KOPT-K1 (cell line): Measurements from ENCODE around the gene BAD.

ENCODE experiments used
- H3K27ac ChIP-seq: fragments of 200-600 bp; sonication (generic); 2 replicates; pipeline ENCODE4 v1.5.1; 2016; ENCODE audit warnings: antibody characterized with exemption, mild to moderate bottlenecking, low read depth, low read length; ENCODE audit not compliant: poor library complexity, severe bottlenecking
- H3K36me3 ChIP-seq: fragments of 200-600 bp; sonication (generic); 2 replicates; pipeline ENCODE4 v1.5.1; 2017; ENCODE audit warnings: antibody characterized with exemption, mild to moderate bottlenecking, low read length, moderate library complexity; ENCODE audit not compliant: insufficient read depth
- H3K9me3 ChIP-seq: fragments of 200-600 bp; sonication (generic); 2 replicates; pipeline ENCODE4 v1.5.1; 2017; ENCODE audit warnings: antibody characterized with exemption, low read length, mild to moderate bottlenecking; ENCODE audit not compliant: insufficient read depth, poor library complexity, severe bottlenecking

BAD gene

GRCh38 chr11:64291752-64292459, 7.4 kb upstream of the BAD start:
- Histone ChIP-seq H3K27ac (no peak overlapping the region), H3K36me3 (no peaks in the 10 kb centered on the region), H3K9me3 (no peaks in the 10 kb centered on the region)

DNA sequence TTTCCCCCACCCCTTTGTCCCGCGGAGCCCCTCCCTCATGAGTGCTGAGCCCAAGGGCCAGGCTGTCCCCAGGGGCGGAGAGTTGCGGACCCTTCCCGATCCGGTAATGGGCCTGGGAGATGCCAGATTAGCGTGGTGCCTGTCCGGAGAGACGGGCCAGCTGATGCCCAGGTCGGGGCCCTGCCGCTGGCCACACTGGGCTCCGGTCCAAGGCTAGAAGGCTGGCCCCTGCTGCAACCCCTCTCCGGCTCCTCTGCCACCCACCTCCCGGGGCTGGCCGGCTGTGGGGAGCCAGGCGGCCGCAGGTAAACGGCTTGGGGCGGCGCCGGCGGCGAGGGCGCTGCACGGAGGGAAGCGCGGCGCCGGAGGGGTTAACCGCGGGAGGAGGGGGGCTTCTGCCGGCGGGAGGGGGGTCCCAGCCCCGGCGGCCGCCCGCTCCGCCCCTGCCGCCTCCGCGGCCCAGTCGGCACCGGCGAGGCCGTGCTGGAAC, 6.8 kb upstream of the BAD start, which contains the start of gene KCNK4:
Gene KCNK4, plus strand, starts transcription at position 41 of the 490 bp plus-strand sequence. CDS start 1,717 bp downstream, outside the sequence.
- Histone ChIP-seq H3K9me3 (no peaks in the 10 kb centered on the region), H3K27ac (no peak within 1 kb of the TSS)

GRCh38 chr11:64290352-64291261, 6.1 kb upstream of the BAD start:
- H3K36me3 ChIP-seq = no peaks in the 10 kb centered on the region

More for the DNA sequence above, 6.8 kb upstream of the BAD start, which contains the start of gene KCNK4:
- no peaks in the 10 kb centered on the region for H3K36me3 ChIP-seq

DNA sequence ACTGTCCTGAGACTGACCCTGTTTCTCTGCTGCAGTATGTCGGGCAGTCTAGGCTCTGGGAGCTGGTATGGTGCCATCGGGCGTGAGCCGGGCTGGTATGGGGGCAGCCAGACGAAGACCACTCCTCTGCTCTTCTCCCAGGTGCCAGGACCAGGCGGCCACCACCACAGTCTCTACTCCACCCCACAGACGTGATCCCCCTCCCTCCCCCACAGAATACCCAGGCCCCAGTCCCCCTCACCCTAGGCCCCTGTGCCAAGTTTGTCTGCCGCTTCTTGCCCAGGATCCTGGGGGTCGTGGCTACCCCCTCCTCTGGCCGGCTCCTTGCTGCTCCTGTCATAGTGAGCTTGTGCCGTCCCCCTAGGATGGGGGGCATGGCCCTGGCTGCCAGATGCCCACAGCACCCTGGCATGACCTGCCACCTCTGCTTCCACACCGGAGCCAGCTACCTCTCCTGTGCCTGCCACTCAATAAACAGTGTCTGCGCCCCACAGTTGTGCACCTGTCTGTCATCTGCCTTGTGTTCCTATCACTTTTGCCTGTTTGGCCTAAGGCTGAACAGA, 4.6 kb upstream of the BAD start:
- no peak overlapping the region for H3K27ac ChIP-seq
- H3K9me3 ChIP-seq = no peaks in the 10 kb centered on the region
- no peaks in the 10 kb centered on the region for H3K36me3 ChIP-seq

More at GRCh38 chr11:64290352-64291261, 6.1 kb upstream of the BAD start:
- no peak overlapping the region for H3K27ac ChIP-seq
- H3K9me3 ChIP-seq = no peaks in the 10 kb centered on the region

- Histone ChIP-seq H3K27ac (no peak overlapping the region), H3K36me3 (no peaks in the 10 kb centered on the region), H3K9me3 (no peaks in the 10 kb centered on the region)
These were observed 3.9 kb upstream of the BAD start for GRCh38 chr11:64288353-64288750.

DNA sequence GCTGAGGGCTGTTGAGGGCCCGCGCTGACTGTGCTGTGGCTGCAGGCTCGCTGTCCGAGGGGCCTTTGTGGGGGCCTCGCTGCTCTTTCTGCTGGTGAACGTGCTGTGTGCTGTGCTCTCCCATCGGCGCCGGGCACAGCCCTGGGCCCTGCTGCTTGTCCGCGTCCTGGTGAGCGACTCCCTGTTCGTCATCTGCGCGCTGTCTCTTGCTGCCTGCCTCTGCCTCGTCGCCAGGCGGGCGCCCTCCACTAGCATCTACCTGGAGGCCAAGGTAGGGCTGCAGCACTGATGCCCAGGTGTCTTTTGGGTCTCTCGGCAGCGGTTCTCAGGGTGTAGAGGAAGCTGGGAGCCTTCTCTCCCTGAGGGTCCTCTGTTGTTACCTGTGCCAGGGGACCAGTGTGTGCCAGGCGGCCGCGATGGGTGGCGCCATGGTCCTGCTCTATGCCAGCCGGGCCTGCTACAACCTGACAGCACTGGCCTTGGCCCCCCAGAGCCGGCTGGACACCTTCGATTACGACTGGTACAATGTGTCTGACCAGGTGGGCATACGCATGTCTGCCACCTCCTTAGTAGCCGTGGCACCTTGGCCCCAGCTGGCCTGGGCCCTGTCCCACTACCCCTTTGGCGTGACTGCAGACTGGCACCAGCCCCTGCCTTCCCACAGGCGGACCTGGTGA, 3.3 kb upstream of the BAD start:
- no peaks in the 10 kb centered on the region for H3K9me3 ChIP-seq
- no peaks in the 10 kb centered on the region for H3K36me3 ChIP-seq
- H3K27ac ChIP-seq = no peak overlapping the region

GRCh38 chr11:64286801-64287159, 2.3 kb upstream of the BAD start:
- Histone ChIP-seq H3K9me3 (no peaks in the 10 kb centered on the region), H3K36me3 (peaks cover 7% of the 10 kb centered on the region; the same call in 1 of the 2 replicates), H3K27ac (no peak overlapping the region)

DNA sequence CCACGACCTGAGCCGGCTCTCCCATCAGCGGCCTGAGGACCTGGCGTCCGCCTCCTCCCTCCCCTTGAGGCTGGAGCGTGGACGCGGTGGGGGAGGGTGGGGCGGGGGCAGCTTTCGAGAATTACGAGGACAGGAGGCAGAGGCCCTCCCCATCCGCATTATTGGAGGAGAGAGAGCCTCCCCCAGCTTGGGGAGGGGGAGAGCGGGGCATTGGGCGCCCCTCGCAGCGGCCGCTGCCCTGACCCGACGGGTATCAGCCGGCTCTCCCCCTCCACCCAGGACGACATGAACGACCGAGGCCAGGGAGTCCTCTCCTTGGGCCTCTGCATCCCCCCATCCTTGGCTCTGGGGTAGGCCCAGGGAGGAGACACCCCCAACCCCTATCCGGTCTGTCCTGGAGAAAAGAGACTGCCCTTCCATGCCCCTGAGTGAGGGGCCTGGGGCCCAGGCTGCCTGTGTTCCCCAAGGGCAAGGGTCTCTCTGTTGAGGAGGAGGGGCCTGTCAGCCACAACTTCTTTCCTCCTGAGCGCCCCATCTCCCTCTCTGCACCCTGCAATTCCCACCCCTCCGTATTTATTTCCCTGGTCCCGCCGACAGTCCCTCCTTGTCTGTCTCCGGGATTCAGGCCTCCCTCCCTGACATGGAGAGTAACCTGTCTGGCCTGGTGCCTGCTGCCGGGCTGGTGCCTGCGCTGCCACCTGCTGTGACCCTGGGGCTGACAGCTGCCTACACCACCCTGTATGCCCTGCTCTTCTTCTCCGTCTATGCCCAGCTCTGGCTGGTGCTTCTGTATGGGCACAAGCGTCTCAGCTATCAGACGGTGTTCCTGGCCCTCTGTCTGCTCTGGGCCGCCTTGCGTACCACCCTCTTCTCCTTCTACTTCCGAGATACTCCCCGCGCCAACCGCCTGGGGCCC, 1.7 kb upstream of the BAD start:
- Histone ChIP-seq H3K36me3 (peaks cover 14% of the 10 kb centered on the region; the same call in 1 of the 2 replicates), H3K27ac (peak overlapping the region; percentile 90), H3K9me3 (no peaks in the 10 kb centered on the region)

DNA sequence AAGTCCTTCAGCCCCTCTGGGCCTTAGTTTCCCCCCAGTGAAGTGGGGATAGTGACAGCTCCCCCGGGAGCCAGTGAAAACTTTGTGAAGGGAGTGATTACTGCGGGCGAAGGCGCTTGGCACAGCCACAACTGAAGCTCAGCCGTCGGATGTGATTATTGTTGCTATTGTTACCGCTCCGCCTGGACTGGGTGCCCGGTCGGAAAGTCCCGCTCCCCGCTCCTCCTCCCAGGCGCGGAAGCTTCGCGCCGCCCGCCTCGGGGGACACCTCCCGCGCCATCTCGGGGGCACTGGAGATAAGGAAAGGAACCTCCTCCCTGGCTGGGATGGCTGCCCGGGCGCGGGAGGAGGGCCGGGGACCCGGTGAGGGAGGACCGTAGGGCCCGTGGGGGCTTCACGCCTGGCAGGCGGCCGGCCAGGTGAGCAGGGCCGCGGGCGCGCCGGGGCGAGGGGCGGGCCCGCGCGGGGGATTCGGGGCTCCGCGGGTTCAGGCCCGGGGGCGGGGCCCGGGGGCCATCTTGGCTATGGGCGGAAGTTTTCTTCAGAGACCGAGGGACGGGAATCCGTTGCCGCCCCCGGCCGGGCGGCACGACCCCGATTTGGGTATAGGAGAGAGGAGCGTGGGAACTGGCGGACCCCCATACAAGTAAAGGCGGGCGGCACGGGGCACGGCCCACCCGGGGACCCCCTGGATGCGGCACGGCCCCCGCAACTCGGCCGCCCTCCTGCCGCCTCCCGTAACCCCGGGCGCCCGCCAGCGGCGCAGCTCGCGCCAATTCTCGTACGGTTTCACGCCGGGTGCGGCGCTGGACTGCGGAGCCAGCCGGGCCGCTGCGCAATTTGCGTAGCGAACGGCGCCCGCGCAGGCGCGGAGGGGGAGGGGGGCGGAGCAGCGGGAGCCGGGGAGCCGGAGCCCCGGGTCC, 758 bp upstream of the BAD start, which contains the start of gene GPR137:
Gene GPR137, plus strand, starts transcription at position 887 of the 923 bp plus-strand sequence. CDS start 677 bp downstream, outside the sequence.
- peak within 1 kb of the TSS; percentile 90 for H3K27ac ChIP-seq
- H3K9me3 ChIP-seq = no peaks in the 10 kb centered on the region
- H3K36me3 ChIP-seq = peaks cover 15% of the 10 kb centered on the region; the same call in 1 of the 2 replicates

GRCh38 chr11:64283092-64283491, 1.4 kb downstream of the BAD start:
- H3K27ac ChIP-seq = no peak overlapping the region
- no peaks in the 10 kb centered on the region for H3K9me3 ChIP-seq
- peaks cover 25% of the 10 kb centered on the region; the same call in 1 of the 2 replicates for H3K36me3 ChIP-seq

DNA sequence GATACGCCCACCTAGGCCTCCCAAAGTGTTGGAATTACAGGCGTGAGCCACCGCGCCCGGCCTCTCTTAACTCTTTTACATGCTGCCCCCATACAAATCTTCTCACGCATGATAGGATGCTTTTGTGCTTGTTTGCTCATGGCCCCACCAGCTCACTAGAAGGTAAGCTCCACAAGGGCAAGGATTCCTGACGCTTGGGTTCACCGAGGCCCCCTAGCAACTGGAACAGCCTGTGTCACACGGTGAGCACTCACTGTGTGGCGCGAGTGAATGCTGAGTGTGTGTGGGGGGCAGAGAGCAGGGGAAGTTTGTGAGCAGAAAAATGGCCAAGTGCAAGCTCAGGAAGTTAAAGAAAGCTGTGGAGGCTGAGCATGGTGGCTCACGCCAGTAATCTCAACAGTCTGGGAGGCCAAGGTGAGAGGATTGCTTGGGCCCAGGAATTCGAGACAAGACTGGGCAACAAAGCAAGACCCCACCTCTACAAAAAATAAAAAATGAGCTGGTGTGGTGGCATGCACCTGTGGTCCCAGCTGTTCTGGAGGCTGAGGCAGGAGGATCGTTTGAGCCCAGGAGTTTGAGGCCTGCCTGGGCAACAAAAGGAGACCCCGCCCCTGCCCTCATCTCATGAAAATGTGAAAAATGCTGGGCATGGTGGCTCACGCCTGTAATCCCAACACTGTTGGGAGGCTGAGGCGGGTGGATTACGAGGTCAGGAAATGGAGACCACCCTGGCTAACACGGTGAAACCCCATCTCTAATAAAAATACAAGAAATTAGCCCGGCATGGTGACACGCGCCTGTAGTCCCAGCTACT, 2.3 kb downstream of the BAD start:
- H3K9me3 ChIP-seq = no peaks in the 10 kb centered on the region
- H3K36me3 ChIP-seq = peaks cover 34% of the 10 kb centered on the region
- no peak overlapping the region for H3K27ac ChIP-seq

DNA sequence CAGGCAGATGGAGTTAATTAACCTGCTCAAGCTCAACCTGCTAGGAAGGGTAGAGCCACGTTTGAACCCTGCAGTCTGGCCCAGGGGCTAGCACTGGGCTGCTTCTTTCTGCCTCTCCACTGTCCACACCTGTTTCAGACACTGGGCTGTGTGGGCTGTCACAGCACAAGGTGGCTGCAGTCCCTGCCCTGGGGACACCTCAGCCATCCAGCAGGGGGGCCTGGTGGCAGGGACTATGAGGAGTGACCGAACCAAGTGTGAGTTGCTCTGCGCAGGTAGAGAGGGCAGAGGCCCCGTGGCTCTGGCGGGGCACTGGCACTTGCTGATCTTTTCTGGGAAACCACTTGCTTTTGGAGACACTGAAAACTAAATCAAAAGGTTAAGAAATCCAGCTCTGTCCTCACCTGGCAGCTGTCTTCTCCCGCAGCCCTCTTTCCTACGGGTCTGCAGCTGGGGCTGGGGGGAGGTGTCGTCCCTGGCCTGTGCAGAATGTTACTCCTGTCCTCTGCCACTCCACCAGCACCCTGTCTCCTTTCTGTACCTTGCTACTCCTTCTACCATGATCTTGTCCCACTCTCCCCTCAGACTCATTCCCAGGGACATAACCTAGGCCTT, 5.8 kb downstream of the BAD start:
- Histone ChIP-seq H3K27ac (no peak overlapping the region), H3K9me3 (no peaks in the 10 kb centered on the region), H3K36me3 (peaks cover 56% of the 10 kb centered on the region)
